Panc1 (cell line): Measurements from ENCODE around the gene GAMT. TPM values are rescaled to one million over a fixed set of nuclear protein-coding genes. Genes with fewer than 3 reads are reported as not detected.

ENCODE experiments used
- ATAC-seq: fragments of 200-7000 bp; cut with Tn5 transposase; 2 replicates; pipeline ENCODE4 v1.9.1; 2020; ENCODE audit warnings: mild to moderate bottlenecking, moderate library complexity
- BruUV-seq: library from RNA; stranded (reverse); fragments of 400-500 nt; replicated peaks from 2 replicates; lab custom pipeline; 2021; lab: Mats Ljungman, UMichigan
- CTCF ChIA-PET: fragments of 300-600 bp; sonication (Branson Sonifier 250); formaldehyde crosslinking; loops from one replicate; lab custom pipeline; 2022; ENCODE audit warnings: antibody characterized with exemption; lab: Charles Lee
- POLR2A ChIA-PET: fragments of 300-600 bp; sonication (Branson Sonifier 250); formaldehyde crosslinking; loops from one replicate; lab custom pipeline; 2022; ENCODE audit warnings: antibody characterized with exemption; lab: Charles Lee
- DNase-seq: peaks from one replicate; pipeline ENCODE4 v3.0.0-alpha.2; 2010; ENCODE audit warnings: low read depth, low spot score
- H3K27ac ChIP-seq: 2 replicates; pipeline ENCODE4 v1.5.1; 2011; ENCODE audit warnings: mild to moderate bottlenecking, low read length, inconsistent platforms
- H3K27me3 ChIP-seq: fragments of 200-500 bp; sonication (Bioruptor generic); 2 replicates; pipeline ENCODE4 v1.6.0; 2014; ENCODE audit warnings: low read length, inconsistent platforms; ENCODE audit not compliant: control insufficient read depth, insufficient read depth
- H3K36me3 ChIP-seq: fragments of 200-500 bp; sonication (Bioruptor generic); 2 replicates; pipeline ENCODE4 v1.5.1; 2014; ENCODE audit warnings: inconsistent platforms, mild to moderate bottlenecking, low read length, moderate library complexity; ENCODE audit not compliant: control insufficient read depth, insufficient read depth
- H3K4me1 ChIP-seq: 2 replicates; pipeline ENCODE4 v1.5.1; 2011; ENCODE audit warnings: inconsistent platforms, mild to moderate bottlenecking, low read length, moderate library complexity; ENCODE audit not compliant: control insufficient read depth, insufficient read depth
- H3K4me3 ChIP-seq, 2 experiments: 2 replicates each; pipeline ENCODE4 v1.5.1; 2011 to 2012; ENCODE audit warnings: low read depth in 2 of 2, low read length in 2 of 2, mild to moderate bottlenecking in 2 of 2, inconsistent platforms in 1 of 2, moderate library complexity in 1 of 2
- H3K9me3 ChIP-seq: fragments of 200-500 bp; sonication (Bioruptor generic); 2 replicates; pipeline ENCODE4 v1.5.1; 2014; ENCODE audit warnings: low read depth, mild to moderate bottlenecking, inconsistent platforms, low read length, moderate library complexity; ENCODE audit not compliant: control insufficient read depth, insufficient read depth
- CTCF ChIP-seq: fragments of 450-650 bp; IDR thresholded peaks from 2 replicates; pipeline ENCODE4 v1.5.1; 2017; ENCODE audit warnings: mild to moderate bottlenecking
- POLR2AphosphoS5 ChIP-seq: IDR thresholded peaks from 2 replicates; pipeline ENCODE4 v1.6.1; 2012; ENCODE audit warnings: mild to moderate bottlenecking, low read depth, low read length, moderate library complexity
- REST ChIP-seq, 2 experiments: IDR thresholded peaks; 2 replicates each; pipeline ENCODE4 v1.6.1; 2011 to 2012; ENCODE audit warnings: low read depth in 2 of 2, control low read depth in 1 of 2, low read length in 1 of 2, mild to moderate bottlenecking in 1 of 2, moderate library complexity in 1 of 2; ENCODE audit not compliant: insufficient read depth in 1 of 2
- SIN3A ChIP-seq: IDR thresholded peaks from 2 replicates; pipeline ENCODE4 v1.6.1; 2012; ENCODE audit warnings: low read depth, mild to moderate bottlenecking, low read length, moderate library complexity, borderline replicate concordance; ENCODE audit not compliant: insufficient read depth
- TCF7L2 ChIP-seq: IDR thresholded peaks from 2 replicates; pipeline ENCODE4 v1.6.1; 2011; ENCODE audit warnings: mild to moderate bottlenecking, low read depth, low read length, inconsistent platforms
- in situ Hi-C: cut with HindIII; loops from 2 replicates; pipeline ENCODE4 v1.10.0; 2016; ENCODE audit warnings: low sequenced_read_pairs, low pct_unique_long_range_greater_than_20kb
- intact Hi-C: fragments of 100-400 bp; cut with micrococcal nuclease; formaldehyde crosslinking; loops from one replicate; pipeline ENCODE4 v1.10.0; 2022; ENCODE audit not compliant: unreplicated experiment
- total RNA-seq: library from RNA; stranded (reverse); gene quantifications from one replicate; pipeline ENCODE4 v1.2.1, GENCODE V29; 2021; ENCODE audit not compliant: unreplicated experiment

The GAMT gene
- total RNA-seq, 1 experiment from 2014 or later, result 21.2 TPM

GRCh38 chr19:1397838-1398237 lies 3.5 kb downstream of the GAMT start:
- no TSS peak for BruUV-seq
- no peak for ATAC-seq
- POLR2A ChIA-PET, result no interaction called here
- Histone ChIP-seq H3K4me3 (no peak overlapping the region), H3K4me1 (peaks cover 18% of the 10 kb centered on the region), H3K9me3 (no peaks in the 10 kb centered on the region), H3K27ac (no peak overlapping the region), H3K27me3 (no peaks in the 10 kb centered on the region), H3K36me3 (peaks cover 6% of the 10 kb centered on the region; the same call in 1 of the 2 replicates)
- in situ Hi-C loops (no loop called here), intact Hi-C loops (no loop called here)
- no peak for TF ChIP-seq CTCF
- no peak for TF ChIP-seq REST (IDR thresholded peaks at IDR 0.05; ENCODE audit: insufficient read depth in 1 of 2, low read depth in 2 of 2, low read length in 1 of 2)
- TF ChIP-seq POLR2AphosphoS5, result no peak
- no peak for TF ChIP-seq TCF7L2
- no peak for TF ChIP-seq SIN3A
- DNase-seq, result no peak
- CTCF ChIA-PET, result no interaction called here

DNA sequence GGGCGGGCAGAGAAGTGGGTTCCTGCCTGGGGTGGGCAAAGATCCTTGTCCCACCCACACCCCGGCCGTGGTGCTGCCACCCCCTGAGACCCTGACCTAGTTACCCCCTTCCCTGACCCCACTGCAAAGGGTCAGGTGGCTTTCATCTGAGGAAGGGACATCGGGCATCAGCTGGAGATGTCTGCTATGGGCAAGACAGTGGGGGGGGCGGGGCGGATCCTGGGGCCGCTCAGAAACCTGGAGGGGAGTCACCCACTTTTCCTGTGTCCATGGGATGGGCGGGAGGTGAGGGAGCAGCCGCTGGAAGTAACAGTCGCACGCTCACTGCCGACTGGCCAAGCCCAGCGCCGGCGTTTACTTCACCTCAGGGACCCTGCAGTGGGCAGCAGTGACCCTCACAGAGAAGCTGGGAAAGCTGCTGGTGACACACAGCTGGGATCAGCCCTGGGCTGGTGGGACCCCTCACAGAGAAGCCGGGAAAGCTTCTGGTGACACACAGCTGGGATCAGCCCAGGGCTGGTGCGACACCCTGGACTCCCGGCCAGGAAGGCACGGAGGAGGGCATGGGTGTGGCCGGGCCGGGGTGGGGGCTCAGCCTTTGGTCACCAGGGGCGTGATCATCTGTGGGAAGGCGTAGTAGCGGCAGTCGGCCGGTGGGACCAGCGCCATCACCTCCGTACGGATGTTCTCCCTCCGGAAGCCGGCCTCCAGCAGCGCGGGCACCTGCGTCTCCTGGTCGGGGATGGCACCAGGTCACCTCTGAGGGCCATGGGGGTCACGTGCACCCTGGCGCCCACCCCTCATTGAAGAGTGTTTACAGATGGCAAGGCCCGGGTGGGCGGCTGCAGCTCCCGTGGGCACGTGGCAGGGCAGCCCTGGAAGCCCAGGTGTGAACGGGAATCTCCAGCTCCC lies 4.3 kb downstream of the GAMT start:
- in situ Hi-C loops, result no loop called here
- POLR2A ChIA-PET, result no interaction called here

More for the DNA sequence above, 4.3 kb downstream of the GAMT start:
- Histone ChIP-seq H3K27me3 (no peaks in the 10 kb centered on the region), H3K27ac (no peak overlapping the region), H3K4me1 (peaks cover 18% of the 10 kb centered on the region), H3K4me3 (no peak overlapping the region), H3K36me3 (peaks cover 6% of the 10 kb centered on the region; the same call in 1 of the 2 replicates), H3K9me3 (no peaks in the 10 kb centered on the region)
- no peak for DNase-seq
- no TSS peak for BruUV-seq
- ATAC-seq, result peak; percentile 4; the same call in 1 of the 2 replicates
- CTCF ChIA-PET, result no interaction called here
- intact Hi-C loops, result no loop called here
- TF ChIP-seq POLR2AphosphoS5 (0 out of 2 replicates have a peak, but pooled peaks have one; percentile 14), REST (IDR thresholded peaks at IDR 0.05; ENCODE audit: insufficient read depth in 1 of 2, low read depth in 2 of 2, low read length in 1 of 2) (no peak)
